HepG2 (cell line): ENCODE results near the gene VARS1. TPM values are rescaled to one million over a fixed set of nuclear protein-coding genes. Genes with fewer than 3 reads are reported as not detected.

Experiments
- EZH2 ChIP-seq: conservative IDR thresholded peaks from 2 replicates; pipeline ENCODE4 v1.6.1; 2012; ENCODE audit warnings: mild to moderate bottlenecking, low read depth, low read length, moderate library complexity
- NCOA5 ChIP-seq: sonication (generic); formaldehyde crosslinking; IDR thresholded peaks from 2 replicates; pipeline ENCODE4 v1.4.0; 2020; ENCODE audit warnings: missing genetic modification reagents
- NFKBIZ ChIP-seq: IDR thresholded peaks from 2 replicates; pipeline ENCODE4 v1.6.1; 2018; ENCODE audit warnings: missing genetic modification reagents, missing compliant biosample characterization
- NFRKB ChIP-seq: fragments of 450-650 bp; IDR thresholded peaks from 2 replicates; pipeline ENCODE4 v1.6.1; 2017
- PCBP2 ChIP-seq: fragments of 200-400 bp; formaldehyde crosslinking; optimal IDR thresholded peaks from 2 replicates; pipeline ENCODE3; 2018; ENCODE audit warnings: low read length, low read depth; ENCODE audit not compliant: poor library complexity, severe bottlenecking
- PPARG ChIP-seq: conservative IDR thresholded peaks from 2 replicates; pipeline ENCODE4 v1.6.1; 2016; ENCODE audit warnings: missing biosample characterization, missing genetic modification reagents
- RORA ChIP-seq: sonication (generic); formaldehyde crosslinking; IDR thresholded peaks from 2 replicates; pipeline ENCODE4 v1.5.0; 2020; ENCODE audit warnings: mild to moderate bottlenecking, missing genetic modification reagents, moderate library complexity
- SATB2 ChIP-seq: sonication (generic); formaldehyde crosslinking; IDR thresholded peaks from 2 replicates; pipeline ENCODE4 v1.5.0; 2020; ENCODE audit warnings: missing genetic modification reagents
- ZBTB3 ChIP-seq: sonication (generic); formaldehyde crosslinking; IDR thresholded peaks from 2 replicates; pipeline ENCODE4 v1.4.0; 2020; ENCODE audit warnings: low read depth, mild to moderate bottlenecking, moderate library complexity, missing genetic modification reagents, borderline replicate concordance
- ZBTB7A ChIP-seq: sonication (generic); formaldehyde crosslinking; IDR thresholded peaks from 2 replicates; pipeline ENCODE4 v1.8.0; 2022; ENCODE audit warnings: mild to moderate bottlenecking, missing genetic modification reagents
- ZBTB8A ChIP-seq: sonication (generic); formaldehyde crosslinking; IDR thresholded peaks from 2 replicates; pipeline ENCODE4 v1.4.0; 2020; ENCODE audit warnings: mild to moderate bottlenecking, low read depth, missing genetic modification reagents, borderline replicate concordance
- ZFAT ChIP-seq: sonication (generic); formaldehyde crosslinking; conservative IDR thresholded peaks from 2 replicates; pipeline ENCODE4 v1.8.1; 2023; ENCODE audit warnings: missing genetic modification reagents, inconsistent platforms
- ZMYM4 ChIP-seq: sonication (generic); formaldehyde crosslinking; IDR thresholded peaks from 2 replicates; pipeline ENCODE4 v1.8.1; 2023; ENCODE audit warnings: mild to moderate bottlenecking, missing genetic modification reagents
- ZNF124 ChIP-seq: sonication (generic); formaldehyde crosslinking; IDR thresholded peaks from 2 replicates; pipeline ENCODE4 v1.4.0; 2020; ENCODE audit warnings: missing genetic modification reagents
- ZNF232 ChIP-seq: sonication (generic); formaldehyde crosslinking; IDR thresholded peaks from 2 replicates; pipeline ENCODE4 v1.4.0; 2020; ENCODE audit warnings: missing genetic modification reagents, borderline replicate concordance
- ZNF256 ChIP-seq: sonication (generic); formaldehyde crosslinking; conservative IDR thresholded peaks from 2 replicates; pipeline ENCODE4 v1.4.0; 2020; ENCODE audit warnings: missing genetic modification reagents
- ZNF562 ChIP-seq: sonication (generic); formaldehyde crosslinking; IDR thresholded peaks from 2 replicates; pipeline ENCODE4 v1.8.0; 2022; ENCODE audit warnings: missing genetic modification reagents, borderline replicate concordance
- ZNF615 ChIP-seq: sonication (generic); formaldehyde crosslinking; IDR thresholded peaks from 2 replicates; pipeline ENCODE4 v1.5.0; 2020; ENCODE audit warnings: mild to moderate bottlenecking, missing genetic modification reagents, borderline replicate concordance
- ZSCAN25 ChIP-seq: sonication (generic); formaldehyde crosslinking; IDR thresholded peaks from 2 replicates; pipeline ENCODE4 v1.8.0; 2022; ENCODE audit warnings: mild to moderate bottlenecking, missing genetic modification reagents
- polyA plus RNA-seq, 8 experiments: library from polyadenylated mRNA; depleted of rRNA in 3 of 8; stranded (reverse) in 7 of 8; unstranded in 1 of 8; fragments of >200 nt; fragmentation: Illumina TruSeq in 4 of 8; extraction: Trizol in 4 of 8; gene quantifications; 2 replicates each; pipeline versions ENCODE4 v1.2.1 to v1.2.3, GENCODE V29; 2011 to 2016; ENCODE audit warnings: low read depth in 4 of 8, missing spikeins in 1 of 8, mixed read lengths in 1 of 8; ENCODE audit not compliant: insufficient read depth in 1 of 8
- total RNA-seq, 5 experiments: library from RNA; depleted of rRNA; stranded (reverse); fragments of >200 nt; fragmentation: Illumina TruSeq; extraction: Trizol; gene quantifications; 2 replicates each; pipeline ENCODE4 v1.2.3, GENCODE V29; 2016; ENCODE audit warnings: low read depth in 1 of 5
- TF ChIP-seq, protein P1 (sequence below): sonication (generic); formaldehyde crosslinking; IDR thresholded peaks from 2 replicates; pipeline ENCODE4 v1.4.0; 2020; ENCODE audit warnings: missing genetic modification reagents, borderline replicate concordance
- TF ChIP-seq, protein P2 (sequence below): sonication (generic); formaldehyde crosslinking; IDR thresholded peaks from 2 replicates; pipeline ENCODE4 v1.5.0; 2020; ENCODE audit warnings: mild to moderate bottlenecking, low read depth, missing genetic modification reagents, borderline replicate concordance
- TF ChIP-seq, protein P3 (sequence below): IDR thresholded peaks from 2 replicates; pipeline ENCODE4 v1.6.1; 2016; ENCODE audit warnings: mild to moderate bottlenecking

VARS1 gene
- total and polyA plus RNA-seq, 2 of the 13 experiments (the other 11 are each of a cell fraction or from before 2014, with no cell fraction given), result 14.7 to 56.1 TPM

DNA sequence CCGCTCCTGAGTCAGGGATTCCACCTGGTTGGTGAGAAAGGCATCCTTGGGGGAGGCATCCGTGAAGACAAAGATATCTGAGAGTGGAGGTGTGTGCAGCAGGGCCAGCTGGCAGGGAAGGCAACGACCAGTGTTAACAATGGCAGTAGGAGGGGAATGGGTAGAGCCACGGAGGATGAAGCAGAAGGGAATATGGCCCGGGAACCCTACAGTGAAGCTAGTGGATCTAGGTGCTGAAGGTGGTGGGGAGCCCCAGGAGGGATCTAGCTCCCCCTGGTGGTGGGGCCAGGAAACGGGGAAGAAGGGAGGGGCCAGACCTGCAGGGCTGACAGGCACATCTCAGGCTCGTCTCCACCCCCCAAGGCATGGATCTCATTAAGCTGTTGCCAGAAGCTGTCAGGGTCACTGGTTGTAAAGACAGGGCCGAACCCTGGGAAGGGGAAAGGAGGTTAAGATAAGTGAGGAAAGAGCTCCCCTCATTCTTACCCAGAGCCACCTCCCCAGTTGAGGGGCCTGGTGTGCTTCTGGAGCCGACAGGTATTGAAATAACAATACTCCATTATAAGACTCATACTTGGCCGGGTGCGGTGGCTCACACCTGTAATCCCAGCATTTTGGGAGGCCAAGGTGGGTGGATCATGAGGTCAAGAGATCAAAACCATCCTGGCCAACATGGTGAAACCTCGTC lies 25.7 kb downstream of the VARS1 start (continued):
- TF ChIP-seq ZSCAN25 (CRISPR knock-in tag) (peak; percentile 61; the same call in 1 of the 2 replicates), ZNF124 (CRISPR knock-in tag) (0 out of 2 replicates have a peak, but pooled peaks have one; percentile 75), NFRKB (no peak), ZFAT (CRISPR knock-in tag) (no peak), ZBTB7A (no peak), ZNF232 (CRISPR knock-in tag) (no peak), RORA (no peak), ZNF256 (CRISPR knock-in tag) (no peak), EZH2 (no peak), NFKBIZ (CRISPR knock-in tag) (0 out of 2 replicates have a peak, but pooled peaks have one; percentile 42), ZMYM4 (CRISPR knock-in tag) (peak; percentile 74; the same call in 1 of the 2 replicates), ZBTB8A (CRISPR knock-in tag) (no peak), PPARG (CRISPR knock-in tag) (0 out of 2 replicates have a peak, but pooled peaks have one; percentile 10), ZNF562 (CRISPR knock-in tag) (no peak), NCOA5 (no peak), PCBP2 (no peak), SATB2 (CRISPR knock-in tag) (no peak), ZNF615 (CRISPR knock-in tag) (no peak), ZBTB3 (CRISPR knock-in tag) (no peak)
- TF ChIP-seq, protein P1, sequence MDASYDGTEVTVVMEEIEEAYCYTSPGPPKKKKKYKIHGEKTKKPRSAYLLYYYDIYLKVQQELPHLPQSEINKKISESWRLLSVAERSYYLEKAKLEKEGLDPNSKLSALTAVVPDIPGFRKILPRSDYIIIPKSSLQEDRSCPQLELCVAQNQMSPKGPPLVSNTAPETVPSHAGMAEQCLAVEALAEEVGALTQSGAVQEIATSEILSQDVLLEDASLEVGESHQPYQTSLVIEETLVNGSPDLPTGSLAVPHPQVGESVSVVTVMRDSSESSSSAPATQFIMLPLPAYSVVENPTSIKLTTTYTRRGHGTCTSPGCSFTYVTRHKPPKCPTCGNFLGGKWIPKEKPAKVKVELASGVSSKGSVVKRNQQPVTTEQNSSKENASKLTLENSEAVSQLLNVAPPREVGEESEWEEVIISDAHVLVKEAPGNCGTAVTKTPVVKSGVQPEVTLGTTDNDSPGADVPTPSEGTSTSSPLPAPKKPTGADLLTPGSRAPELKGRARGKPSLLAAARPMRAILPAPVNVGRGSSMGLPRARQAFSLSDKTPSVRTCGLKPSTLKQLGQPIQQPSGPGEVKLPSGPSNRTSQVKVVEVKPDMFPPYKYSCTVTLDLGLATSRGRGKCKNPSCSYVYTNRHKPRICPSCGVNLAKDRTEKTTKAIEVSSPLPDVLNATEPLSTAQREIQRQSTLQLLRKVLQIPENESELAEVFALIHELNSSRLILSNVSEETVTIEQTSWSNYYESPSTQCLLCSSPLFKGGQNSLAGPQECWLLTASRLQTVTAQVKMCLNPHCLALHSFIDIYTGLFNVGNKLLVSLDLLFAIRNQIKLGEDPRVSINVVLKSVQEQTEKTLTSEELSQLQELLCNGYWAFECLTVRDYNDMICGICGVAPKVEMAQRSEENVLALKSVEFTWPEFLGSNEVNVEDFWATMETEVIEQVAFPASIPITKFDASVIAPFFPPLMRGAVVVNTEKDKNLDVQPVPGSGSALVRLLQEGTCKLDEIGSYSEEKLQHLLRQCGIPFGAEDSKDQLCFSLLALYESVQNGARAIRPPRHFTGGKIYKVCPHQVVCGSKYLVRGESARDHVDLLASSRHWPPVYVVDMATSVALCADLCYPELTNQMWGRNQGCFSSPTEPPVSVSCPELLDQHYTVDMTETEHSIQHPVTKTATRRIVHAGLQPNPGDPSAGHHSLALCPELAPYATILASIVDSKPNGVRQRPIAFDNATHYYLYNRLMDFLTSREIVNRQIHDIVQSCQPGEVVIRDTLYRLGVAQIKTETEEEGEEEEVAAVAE (CRISPR knock-in tag), result no peak; the same call in 1 of the 2 replicates
- TF ChIP-seq, protein P2, sequence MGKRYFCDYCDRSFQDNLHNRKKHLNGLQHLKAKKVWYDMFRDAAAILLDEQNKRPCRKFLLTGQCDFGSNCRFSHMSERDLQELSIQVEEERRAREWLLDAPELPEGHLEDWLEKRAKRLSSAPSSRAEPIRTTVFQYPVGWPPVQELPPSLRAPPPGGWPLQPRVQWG (CRISPR knock-in tag), result no peak
- TF ChIP-seq, protein P3, sequence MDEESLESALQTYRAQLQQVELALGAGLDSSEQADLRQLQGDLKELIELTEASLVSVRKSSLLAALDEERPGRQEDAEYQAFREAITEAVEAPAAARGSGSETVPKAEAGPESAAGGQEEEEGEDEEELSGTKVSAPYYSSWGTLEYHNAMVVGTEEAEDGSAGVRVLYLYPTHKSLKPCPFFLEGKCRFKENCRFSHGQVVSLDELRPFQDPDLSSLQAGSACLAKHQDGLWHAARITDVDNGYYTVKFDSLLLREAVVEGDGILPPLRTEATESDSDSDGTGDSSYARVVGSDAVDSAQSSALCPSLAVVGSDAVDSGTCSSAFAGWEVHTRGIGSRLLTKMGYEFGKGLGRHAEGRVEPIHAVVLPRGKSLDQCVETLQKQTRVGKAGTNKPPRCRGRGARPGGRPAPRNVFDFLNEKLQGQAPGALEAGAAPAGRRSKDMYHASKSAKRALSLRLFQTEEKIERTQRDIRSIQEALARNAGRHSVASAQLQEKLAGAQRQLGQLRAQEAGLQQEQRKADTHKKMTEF (CRISPR knock-in tag), result peak; percentile 58; the same call in 1 of the 2 replicates
